ENCODE measurements around the gene MTFMT. TPM values are rescaled to one million over a fixed set of nuclear protein-coding genes. Genes with fewer than 3 reads are reported as not detected.

MTFMT gene
- total RNA-seq, 1 donor from 2014 or later, result 13.5 TPM

DNA sequence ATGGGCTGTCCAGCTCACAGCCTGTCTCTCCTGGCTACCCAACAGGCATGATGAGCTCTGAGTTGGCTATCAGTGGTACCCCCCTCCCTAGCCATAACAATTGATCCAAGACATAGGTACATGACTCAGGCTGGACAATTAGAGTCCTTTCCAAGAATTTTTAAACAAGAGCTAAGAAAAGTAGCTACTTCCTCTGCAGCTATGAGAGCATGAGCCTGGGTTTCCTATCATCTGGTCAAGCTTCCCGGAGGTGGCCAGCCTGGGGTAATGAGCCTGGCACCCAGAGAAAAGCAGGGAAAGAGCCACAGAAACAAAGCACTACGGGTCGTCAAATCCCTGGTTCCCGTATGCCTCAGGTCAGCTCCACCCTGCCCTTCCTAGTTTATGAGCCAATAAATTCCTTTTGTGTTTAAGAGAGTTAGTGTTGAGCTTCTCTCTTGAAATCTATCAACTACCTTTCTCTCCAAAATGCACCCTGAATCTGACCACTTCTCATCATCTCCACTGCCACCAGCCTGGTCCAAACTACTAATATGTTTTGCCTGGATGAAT lies 13.4 kb upstream of the MTFMT start:
- CTCF ChIA-PET, result interaction anchor here (0.9 kb wide), 1 partner anchor 12 kb away, joined by 3 read pairs; no protein-coding TSS in a partner anchor
- TF ChIP-seq CTCF (IDR thresholded peaks at IDR 0.05), result no peak
- H3K27ac Mint-ChIP-seq, result no peak overlapping the region
- POLR2A ChIA-PET, result interaction anchor here (1.5 kb wide), 1 partner anchor 9 kb away, joined by 4 read pairs; no protein-coding TSS in a partner anchor
- ATAC-seq (ENCODE audit: low read depth) (no peak), DNase-seq (no peak)
- intact Hi-C loops (cut with micrococcal nuclease), result no loop called here
- no peaks in the 10 kb centered on the region for H3K36me3 Mint-ChIP-seq (ENCODE audit: low read depth)
- H3K9me3 Mint-ChIP-seq, result no peaks in the 10 kb centered on the region
- H3K4me3 Mint-ChIP-seq, result no peak overlapping the region
- peaks cover 6% of the 10 kb centered on the region for H3K27me3 Mint-ChIP-seq
- H3K4me1 Mint-ChIP-seq, result no peaks in the 10 kb centered on the region

DNA sequence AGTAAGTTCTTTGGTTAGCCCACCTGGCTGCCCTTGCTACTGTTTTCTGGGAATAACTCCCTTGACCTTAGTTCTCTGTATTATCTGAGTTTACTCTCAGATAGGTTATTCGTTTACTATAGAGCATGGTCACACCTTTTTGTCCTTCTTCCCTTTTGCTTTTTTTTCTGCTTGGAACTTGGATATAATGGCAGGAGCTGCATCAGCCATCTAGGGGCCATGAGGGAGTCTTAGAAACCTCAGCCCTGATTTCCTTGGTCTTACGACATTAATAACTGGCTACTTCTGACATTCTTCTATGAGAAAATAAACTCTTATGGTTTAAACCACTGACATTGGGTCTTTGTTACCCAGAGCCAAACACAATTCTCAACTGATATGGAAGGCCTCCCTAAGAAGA lies 12.3 kb upstream of the MTFMT start:
- H3K36me3 Mint-ChIP-seq (ENCODE audit: low read depth), result no peaks in the 10 kb centered on the region
- ATAC-seq (ENCODE audit: low read depth) (no peak), DNase-seq (no peak)
- TF ChIP-seq CTCF (IDR thresholded peaks at IDR 0.05), result no peak
- no peak overlapping the region for H3K4me3 Mint-ChIP-seq
- no peaks in the 10 kb centered on the region for H3K4me1 Mint-ChIP-seq
- no peaks in the 10 kb centered on the region for H3K9me3 Mint-ChIP-seq
- ChIA-PET CTCF (no interaction called here), POLR2A (no interaction called here)
- H3K27me3 Mint-ChIP-seq, result peaks cover 6% of the 10 kb centered on the region
- intact Hi-C loops (cut with micrococcal nuclease), result no loop called here
- H3K27ac Mint-ChIP-seq, result no peak overlapping the region

GRCh38 chr15:65040461-65040860 lies 11.0 kb upstream of the MTFMT start:
- Mint-ChIP-seq H3K36me3 (ENCODE audit: low read depth) (no peaks in the 10 kb centered on the region), H3K27me3 (peaks cover 4% of the 10 kb centered on the region), H3K27ac (no peak overlapping the region), H3K4me3 (no peak overlapping the region), H3K9me3 (no peaks in the 10 kb centered on the region), H3K4me1 (no peaks in the 10 kb centered on the region)
- ChIA-PET CTCF (no interaction called here), POLR2A (no interaction called here)
- intact Hi-C loops (cut with micrococcal nuclease), result no loop called here
- TF ChIP-seq CTCF (IDR thresholded peaks at IDR 0.05), result no peak
- ATAC-seq (ENCODE audit: low read depth) (no peak), DNase-seq (no peak)

- no peak for TF ChIP-seq CTCF (IDR thresholded peaks at IDR 0.05)
- Mint-ChIP-seq H3K36me3 (ENCODE audit: low read depth) (no peaks in the 10 kb centered on the region), H3K4me1 (peaks cover under 1% of the 10 kb centered on the region), H3K9me3 (no peaks in the 10 kb centered on the region), H3K27ac (no peak overlapping the region), H3K4me3 (no peak overlapping the region), H3K27me3 (peaks cover 4% of the 10 kb centered on the region)
- intact Hi-C loops (cut with micrococcal nuclease), result no loop called here
- ATAC-seq (ENCODE audit: low read depth) (no peak), DNase-seq (no peak)
- ChIA-PET POLR2A (interaction anchor here (0.6 kb wide), 1 partner anchor 12 kb away, joined by 3 read pairs; no protein-coding TSS in a partner anchor), CTCF (no interaction called here)
These were observed 9.4 kb upstream of the MTFMT start for GRCh38 chr15:65038836-65039235.

- peaks cover 3% of the 10 kb centered on the region for H3K4me1 Mint-ChIP-seq
- no peak overlapping the region for H3K27ac Mint-ChIP-seq
- peaks cover 4% of the 10 kb centered on the region for H3K27me3 Mint-ChIP-seq
- intact Hi-C loops (cut with micrococcal nuclease), result no loop called here
- ATAC-seq (ENCODE audit: low read depth) (no peak), DNase-seq (no peak)
- POLR2A ChIA-PET, result no interaction called here
- CTCF ChIA-PET, result no interaction called here
- TF ChIP-seq CTCF (IDR thresholded peaks at IDR 0.05), result no peak
- no peak overlapping the region for H3K4me3 Mint-ChIP-seq
- no peaks in the 10 kb centered on the region for H3K9me3 Mint-ChIP-seq
- no peaks in the 10 kb centered on the region for H3K36me3 Mint-ChIP-seq (ENCODE audit: low read depth)
These were observed 9.0 kb upstream of the MTFMT start for GRCh38 chr15:65038428-65038827.

Data from activated B cell treated with CpG ODN at 0.5 μM for 24 hours (primary cell).